MCF 10A (cell line): ENCODE results near the gene PACSIN1. TPM values are rescaled to one million over a fixed set of nuclear protein-coding genes. Genes with fewer than 3 reads are reported as not detected.

Experiments
- BruUV-seq: library from RNA; stranded (reverse); fragments of 400-500 nt; replicated peaks from 2 replicates; lab custom pipeline; 2021; lab: Mats Ljungman, UMichigan
- CTCF ChIA-PET: fragments of 300-600 bp; sonication (Branson Sonifier 250); formaldehyde crosslinking; extraction: SDS; loops from one replicate; lab custom pipeline; 2021; ENCODE audit warnings: antibody characterized with exemption, inconsistent platforms; lab: Yijun Ruan, JAX
- POLR2A ChIA-PET: fragments of 300-600, 350-650 bp; sonication (Branson Sonifier 250); formaldehyde crosslinking; extraction: SDS; loops from one replicate; lab custom pipeline; 2020; ENCODE audit warnings: antibody characterized with exemption, inconsistent platforms; lab: Yijun Ruan, JAX
- DNase-seq: peaks from one replicate; pipeline ENCODE4 v3.0.0-alpha.2; 2018; ENCODE audit not compliant: unreplicated experiment
- H3K27ac Mint-ChIP-seq: one replicate; pipeline ENCODE4 v1.8.0; 2022; ENCODE audit warnings: mild to moderate bottlenecking, low read depth, mixed read lengths; ENCODE audit not compliant: unreplicated experiment
- H3K27me3 Mint-ChIP-seq: one replicate; pipeline ENCODE4 v1.8.0; 2022; ENCODE audit warnings: mixed read lengths; ENCODE audit not compliant: insufficient read depth, unreplicated experiment
- H3K36me3 Mint-ChIP-seq: one replicate; pipeline ENCODE4 v1.8.0; 2022; ENCODE audit warnings: mild to moderate bottlenecking, moderate library complexity, mixed read lengths; ENCODE audit not compliant: insufficient read depth, unreplicated experiment
- H3K4me1 Mint-ChIP-seq: one replicate; pipeline ENCODE4 v1.8.0; 2022; ENCODE audit warnings: mixed read lengths; ENCODE audit not compliant: insufficient read depth, unreplicated experiment
- H3K4me3 Mint-ChIP-seq: one replicate; pipeline ENCODE4 v1.8.0; 2022; ENCODE audit warnings: mild to moderate bottlenecking, moderate library complexity, mixed read lengths; ENCODE audit not compliant: unreplicated experiment
- H3K9me3 Mint-ChIP-seq: one replicate; pipeline ENCODE4 v1.8.0; 2022; ENCODE audit warnings: mixed read lengths; ENCODE audit not compliant: unreplicated experiment
- CTCF ChIP-seq: fragments of 200-600 bp; IDR thresholded peaks from one replicate; pipeline ENCODE4 v1.8.0; 2022; ENCODE audit warnings: antibody characterized with exemption, mild to moderate bottlenecking; ENCODE audit not compliant: unreplicated experiment
- intact Hi-C: fragments of 100-400 bp; cut with micrococcal nuclease; formaldehyde crosslinking; loops from 2 replicates; pipeline ENCODE4 v1.14.1; 2022
- total RNA-seq: library from RNA; stranded (reverse); gene quantifications from 2 replicates; pipeline ENCODE4 v1.2.3, GENCODE V29; 2022

PACSIN1 gene
- total RNA-seq, 1 experiment from 2014 or later: not detected

- H3K9me3 Mint-ChIP-seq: no peaks in the 10 kb centered on the region
- H3K27ac Mint-ChIP-seq: no peak overlapping the region
- POLR2A ChIA-PET: interaction anchor here (0.6 to 0.7 kb wide), 2 partner anchors 10 to 100 kb away, joined by 3 to 4 read pairs; no protein-coding TSS in a partner anchor
- DNase-seq: no peak
- TSS peak; percentile 69 for BruUV-seq
- no peaks in the 10 kb centered on the region for H3K4me1 Mint-ChIP-seq
- CTCF ChIA-PET: interaction anchor here (0.6 to 2.7 kb wide), 10 partner anchors 9 to 671 kb away, joined by 3 to 18 read pairs (median 3); no protein-coding TSS in a partner anchor
- TF ChIP-seq CTCF: no peak
- no peaks in the 10 kb centered on the region for H3K36me3 Mint-ChIP-seq
- intact Hi-C loops: loop anchor here (2.0 kb wide), 1 partner anchor 66 kb away; no protein-coding TSS in a partner anchor
- no peak overlapping the region for H3K4me3 Mint-ChIP-seq
- H3K27me3 Mint-ChIP-seq: no peaks in the 10 kb centered on the region
Measured at GRCh38 chr6:34526241-34526972, 60.5 kb downstream of the PACSIN1 start.

DNA sequence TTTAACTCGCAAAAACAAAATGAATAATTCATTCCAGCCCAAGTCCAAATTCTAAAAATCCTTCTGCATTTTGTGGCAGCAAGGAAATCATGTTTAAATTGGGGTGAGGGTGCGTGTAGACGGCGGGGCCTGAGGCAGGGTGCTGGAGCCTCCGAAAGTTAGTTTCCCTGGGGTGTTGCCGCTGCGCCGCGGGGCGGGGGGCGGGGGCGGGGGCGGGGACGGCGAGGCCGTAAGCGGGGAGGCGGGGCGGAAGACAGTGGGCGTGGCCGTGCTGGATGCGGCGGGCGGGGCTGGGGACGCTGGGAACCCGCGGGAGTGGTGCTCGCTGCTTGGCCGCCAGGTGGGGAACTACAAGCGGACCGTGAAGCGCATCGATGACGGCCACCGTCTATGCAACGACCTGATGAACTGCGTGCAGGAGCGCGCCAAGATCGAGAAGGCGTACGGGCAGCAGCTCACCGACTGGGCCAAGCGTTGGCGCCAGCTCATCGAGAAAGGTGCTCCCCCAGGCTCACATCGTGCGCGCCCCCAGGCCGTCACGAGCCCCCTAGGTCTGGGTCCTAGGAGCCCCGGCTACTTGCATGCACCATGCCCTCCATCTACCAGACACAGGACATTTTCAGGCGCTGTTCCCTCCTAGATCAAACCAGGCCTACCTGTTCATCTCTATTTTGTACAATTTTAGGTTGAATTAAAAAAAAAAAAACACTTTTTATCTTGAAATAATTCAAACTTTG, 61.3 kb downstream of the PACSIN1 start:
- no peaks in the 10 kb centered on the region for H3K27me3 Mint-ChIP-seq
- intact Hi-C loops: loop anchor here (1.0 to 2.0 kb wide), 2 partner anchors 66 to 82 kb away; no protein-coding TSS in a partner anchor
- POLR2A ChIA-PET: no interaction called here
- H3K36me3 Mint-ChIP-seq: no peaks in the 10 kb centered on the region
- DNase-seq: peak; percentile 90
- TF ChIP-seq CTCF: peak; percentile 67
- no peaks in the 10 kb centered on the region for H3K4me1 Mint-ChIP-seq
- BruUV-seq: no TSS peak
- no peak overlapping the region for H3K4me3 Mint-ChIP-seq
- CTCF ChIA-PET: interaction anchor here (0.6 to 2.7 kb wide), 15 partner anchors 8 to 671 kb away, joined by 3 to 18 read pairs (median 3); no protein-coding TSS in a partner anchor
- no peaks in the 10 kb centered on the region for H3K9me3 Mint-ChIP-seq
- no peak overlapping the region for H3K27ac Mint-ChIP-seq

GRCh38 chr6:34527751-34528670, 62.1 kb downstream of the PACSIN1 start:
- Mint-ChIP-seq H3K27ac (no peak overlapping the region), H3K4me1 (no peaks in the 10 kb centered on the region), H3K27me3 (no peaks in the 10 kb centered on the region), H3K9me3 (no peaks in the 10 kb centered on the region), H3K36me3 (no peaks in the 10 kb centered on the region), H3K4me3 (no peak overlapping the region)
- ChIA-PET CTCF (interaction anchor here (0.6 to 2.7 kb wide), 10 partner anchors 9 to 304 kb away, joined by 3 to 18 read pairs (median 3); no protein-coding TSS in a partner anchor), POLR2A (no interaction called here)
- TF ChIP-seq CTCF: no peak
- no peak for DNase-seq
- BruUV-seq: no TSS peak
- intact Hi-C loops: loop anchor here (1.0 to 2.0 kb wide), 2 partner anchors 67 to 81 kb away; no protein-coding TSS in a partner anchor
